ENCODE data around the gene CYGB.
"Not testable (repeated sequence)": the region's sequence is repeated elsewhere in the genome, so short reads cannot be mapped to it uniquely, and the experiment has no call there.

CYGB gene

DNA sequence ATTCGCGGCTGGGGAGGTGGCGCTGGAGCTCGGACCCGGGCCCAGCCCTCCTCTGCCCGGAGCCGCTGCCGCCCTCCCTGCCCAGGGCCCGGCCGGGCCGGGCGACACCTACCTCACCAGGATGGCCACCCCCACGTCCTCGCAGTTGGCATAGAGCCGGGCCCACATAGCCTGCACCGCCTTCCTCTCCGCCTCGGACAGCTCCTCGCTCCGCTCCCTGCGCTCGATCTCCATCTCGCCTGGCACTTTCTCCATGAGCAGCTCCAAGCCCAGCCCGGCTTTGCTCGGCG is 276 bp downstream of the CYGB start:
- Histone ChIP-seq H3K27me3 (ENCODE audit: control insufficient read depth, insufficient read depth, low read length, poor library complexity, severe bottlenecking) (peaks cover 46% of the 10 kb centered on the region), H3K9me3 (ENCODE audit: control insufficient read depth, low read length) (no peaks in the 10 kb centered on the region), H3K4me3 (ENCODE audit: insufficient read depth, low read depth, low read length) (peak overlapping the region; percentile 13), H3K36me3 (ENCODE audit: control insufficient read depth, insufficient read depth, low read length) (no peaks in the 10 kb centered on the region), H3K27ac (ENCODE audit: insufficient read depth, low read depth, low read length, poor library complexity, severe bottlenecking) (no peak overlapping the region), H3K4me1 (ENCODE audit: control insufficient read depth, insufficient read depth, low read length) (peaks cover 23% of the 10 kb centered on the region)
- 5% methylated on average over 26 of the region's 26 CpGs for WGBS, 2 experiments

DNA sequence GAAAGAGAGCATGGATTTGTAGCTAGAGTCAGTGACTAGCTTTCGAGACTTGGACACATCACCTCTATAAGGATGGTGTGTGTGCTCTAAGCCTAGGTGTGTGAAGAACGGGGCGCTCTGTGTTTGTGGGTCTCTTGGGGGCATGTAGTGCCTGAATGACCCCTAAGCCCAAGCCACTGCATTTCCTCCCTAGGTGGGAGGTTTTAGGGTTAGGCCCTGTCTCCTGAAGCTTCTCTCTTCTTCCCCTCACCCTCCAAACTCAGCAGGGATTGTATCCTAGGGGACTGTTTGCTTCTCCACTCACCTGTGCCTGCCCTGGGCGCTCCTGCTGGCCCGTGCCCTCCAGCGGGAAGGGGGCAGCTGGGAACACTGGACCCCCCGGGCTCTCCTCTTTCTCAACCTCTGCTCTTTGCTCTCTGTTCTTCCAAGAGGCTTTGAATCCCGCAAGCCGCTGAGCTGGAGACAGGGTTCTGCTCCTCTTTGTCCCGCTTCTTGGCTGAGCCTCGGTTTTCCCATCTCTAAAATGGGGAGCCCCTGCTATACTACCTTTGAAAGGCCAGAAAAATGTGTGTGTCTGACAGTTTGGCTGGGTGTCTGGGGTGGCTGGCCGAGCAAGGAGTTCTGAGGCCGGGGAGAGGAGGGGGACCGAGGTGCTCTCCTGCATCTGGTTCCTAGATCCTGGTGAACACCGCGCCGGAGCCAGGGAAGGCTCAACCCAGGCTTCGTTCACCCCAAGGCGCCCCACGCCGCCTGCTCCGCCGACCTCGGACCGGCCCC is 810 bp downstream of the CYGB start:
- peaks cover 23% of the 10 kb centered on the region for H3K4me1 ChIP-seq (ENCODE audit: control insufficient read depth, insufficient read depth, low read length)

GRCh38 chr17:76535788-76536510 is 1.6 kb downstream of the CYGB start:
- Histone ChIP-seq H3K27me3 (ENCODE audit: control insufficient read depth, insufficient read depth, low read length, poor library complexity, severe bottlenecking) (peaks cover 46% of the 10 kb centered on the region), H3K36me3 (ENCODE audit: control insufficient read depth, insufficient read depth, low read length) (no peaks in the 10 kb centered on the region), H3K27ac (ENCODE audit: insufficient read depth, low read depth, low read length, poor library complexity, severe bottlenecking) (no peak overlapping the region), H3K9me3 (ENCODE audit: control insufficient read depth, low read length) (no peaks in the 10 kb centered on the region), H3K4me3 (ENCODE audit: insufficient read depth, low read depth, low read length) (no peak overlapping the region), H3K4me1 (ENCODE audit: control insufficient read depth, insufficient read depth, low read length) (peaks cover 23% of the 10 kb centered on the region)
- WGBS, 2 experiments: 89 to 90% methylated on average over 19 of the region's 19 CpGs

More for the DNA sequence above, 810 bp downstream of the CYGB start:
- 55 to 59% methylated on average over 25 of the region's 25 CpGs for WGBS, 2 experiments
- Histone ChIP-seq H3K4me3 (ENCODE audit: insufficient read depth, low read depth, low read length) (peak overlapping the region; percentile 13), H3K36me3 (ENCODE audit: control insufficient read depth, insufficient read depth, low read length) (no peaks in the 10 kb centered on the region), H3K27me3 (ENCODE audit: control insufficient read depth, insufficient read depth, low read length, poor library complexity, severe bottlenecking) (peaks cover 46% of the 10 kb centered on the region), H3K9me3 (ENCODE audit: control insufficient read depth, low read length) (no peaks in the 10 kb centered on the region), H3K27ac (ENCODE audit: insufficient read depth, low read depth, low read length, poor library complexity, severe bottlenecking) (no peak overlapping the region)

GRCh38 chr17:76534831-76535732 is 2.4 kb downstream of the CYGB start:
- H3K4me3 ChIP-seq (ENCODE audit: insufficient read depth, low read depth, low read length): no peak overlapping the region
- WGBS, 2 experiments: 82 to 84% methylated on average over 6 to 7 of the region's 7 CpGs

DNA sequence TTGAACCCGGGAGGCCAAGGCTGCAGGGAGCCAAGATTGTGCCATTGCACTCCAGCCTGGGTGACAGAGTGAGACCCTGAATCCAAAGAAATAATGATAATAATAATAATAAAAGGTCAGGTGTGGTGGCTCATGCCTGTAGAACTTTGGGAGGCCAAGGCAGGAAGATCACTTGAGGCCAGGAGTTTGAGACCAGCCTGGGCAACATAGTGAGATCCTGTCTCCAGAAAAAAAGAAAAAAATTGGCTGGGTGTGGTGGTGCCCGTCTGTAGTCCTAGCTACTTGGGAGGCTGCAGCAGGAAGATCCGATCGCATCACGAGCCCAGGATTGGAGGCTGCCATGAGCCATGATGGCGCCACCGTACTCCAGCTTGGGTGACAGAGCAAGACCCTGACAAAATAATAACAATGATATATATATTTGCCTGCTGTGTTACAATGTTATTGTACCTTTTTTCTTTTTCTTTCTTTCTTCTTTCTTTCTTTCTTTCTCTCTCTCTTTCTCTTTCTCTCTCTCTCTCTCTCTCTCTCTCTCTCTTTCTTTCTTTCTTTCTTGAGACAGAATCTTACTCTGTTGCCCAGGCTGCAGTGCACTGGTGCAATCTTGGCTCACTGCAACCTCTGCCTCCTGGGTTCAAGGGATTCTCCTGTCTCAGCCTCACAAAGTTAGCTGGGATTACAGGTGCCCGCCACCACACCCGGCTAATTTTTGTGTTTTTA is 3.7 kb downstream of the CYGB start:
- WGBS, 2 experiments: 95 to 97% methylated on average over 9 of the region's 9 CpGs
- Histone ChIP-seq H3K4me1 (ENCODE audit: control insufficient read depth, insufficient read depth, low read length) (peaks cover 23% of the 10 kb centered on the region), H3K27me3 (ENCODE audit: control insufficient read depth, insufficient read depth, low read length, poor library complexity, severe bottlenecking) (peaks cover 33% of the 10 kb centered on the region)
- not testable (repeated sequence) for H3K9me3 ChIP-seq (ENCODE audit: control insufficient read depth, low read length); H3K36me3 ChIP-seq (ENCODE audit: control insufficient read depth, insufficient read depth, low read length); H3K4me3 ChIP-seq (ENCODE audit: insufficient read depth, low read depth, low read length); H3K27ac ChIP-seq (ENCODE audit: insufficient read depth, low read depth, low read length, poor library complexity, severe bottlenecking)

More at GRCh38 chr17:76534831-76535732, 2.4 kb downstream of the CYGB start:
- no peaks in the 10 kb centered on the region for H3K9me3 ChIP-seq (ENCODE audit: control insufficient read depth, low read length)
- H3K27ac ChIP-seq (ENCODE audit: insufficient read depth, low read depth, low read length, poor library complexity, severe bottlenecking): no peak overlapping the region
- peaks cover 21% of the 10 kb centered on the region for H3K4me1 ChIP-seq (ENCODE audit: control insufficient read depth, insufficient read depth, low read length)
- H3K27me3 ChIP-seq (ENCODE audit: control insufficient read depth, insufficient read depth, low read length, poor library complexity, severe bottlenecking): peaks cover 46% of the 10 kb centered on the region
- H3K36me3 ChIP-seq (ENCODE audit: control insufficient read depth, insufficient read depth, low read length): no peaks in the 10 kb centered on the region

DNA sequence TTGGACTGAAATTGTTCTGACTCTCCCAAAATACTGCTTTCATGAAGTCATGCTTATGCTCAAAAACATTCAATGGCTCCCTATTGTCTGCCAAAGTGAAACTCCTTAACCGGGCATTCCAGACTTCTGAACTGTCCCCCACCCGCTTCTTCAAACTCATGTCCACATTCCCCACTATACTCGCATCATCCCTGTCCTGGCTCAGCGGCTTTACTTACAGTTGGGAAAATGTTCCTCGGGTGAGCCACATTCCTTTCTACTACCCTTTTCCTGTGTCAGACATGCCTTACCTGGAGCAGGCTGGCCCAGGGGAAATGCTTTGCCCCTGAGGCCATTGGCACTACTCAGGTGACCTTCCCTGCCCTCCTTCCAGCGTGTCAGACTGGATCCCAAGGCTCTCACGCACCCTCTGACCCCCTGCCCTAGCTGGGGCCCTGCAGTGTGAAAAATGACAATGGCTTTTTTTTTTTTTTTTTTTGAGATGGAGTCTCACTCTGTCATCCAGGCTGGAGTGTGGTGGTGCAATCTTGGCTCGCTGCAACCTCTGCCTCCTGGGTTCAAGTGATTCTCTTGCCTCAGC is 5.3 kb downstream of the CYGB start:
- 90 to 91% methylated on average over 8 of the region's 8 CpGs for WGBS, 2 experiments
- no peaks in the 10 kb centered on the region for H3K9me3 ChIP-seq (ENCODE audit: control insufficient read depth, low read length)
- H3K27ac ChIP-seq (ENCODE audit: insufficient read depth, low read depth, low read length, poor library complexity, severe bottlenecking): no peak overlapping the region
- no peaks in the 10 kb centered on the region for H3K36me3 ChIP-seq (ENCODE audit: control insufficient read depth, insufficient read depth, low read length)
- no peak overlapping the region for H3K4me3 ChIP-seq (ENCODE audit: insufficient read depth, low read depth, low read length)
- H3K4me1 ChIP-seq (ENCODE audit: control insufficient read depth, insufficient read depth, low read length): peaks cover 22% of the 10 kb centered on the region
- peaks cover 17% of the 10 kb centered on the region for H3K27me3 ChIP-seq (ENCODE audit: control insufficient read depth, insufficient read depth, low read length, poor library complexity, severe bottlenecking)

DNA sequence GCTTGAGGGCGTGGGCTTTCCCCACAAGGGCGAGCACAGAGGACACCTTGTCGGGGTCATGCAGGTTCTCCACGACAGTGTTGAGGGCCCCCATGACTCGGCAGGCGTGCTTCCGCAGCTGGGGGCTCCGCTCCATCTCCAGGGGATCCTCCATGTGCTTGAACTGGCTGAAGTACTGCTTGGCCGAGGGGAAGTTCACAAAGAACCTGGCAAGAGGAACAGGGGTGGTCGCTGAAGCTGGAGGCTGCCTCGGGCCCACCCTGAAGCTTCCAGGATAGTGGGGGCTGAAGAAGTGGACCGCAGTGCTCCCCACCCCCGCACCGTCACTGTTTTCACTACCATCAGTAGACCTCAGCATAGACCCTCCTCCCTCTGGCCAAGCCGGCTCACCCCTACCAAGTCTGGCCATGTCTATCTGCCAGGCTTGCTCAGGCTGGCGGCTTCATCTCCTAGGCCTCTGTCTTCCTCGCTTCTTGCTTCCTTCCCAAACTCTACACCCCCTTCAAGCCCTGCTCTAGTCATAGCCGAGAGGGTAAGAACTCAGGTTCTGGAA is 5.9 kb downstream of the CYGB start:
- Histone ChIP-seq H3K4me3 (ENCODE audit: insufficient read depth, low read depth, low read length) (no peak overlapping the region), H3K27ac (ENCODE audit: insufficient read depth, low read depth, low read length, poor library complexity, severe bottlenecking) (no peak overlapping the region), H3K27me3 (ENCODE audit: control insufficient read depth, insufficient read depth, low read length, poor library complexity, severe bottlenecking) (peaks cover 11% of the 10 kb centered on the region), H3K9me3 (ENCODE audit: control insufficient read depth, low read length) (no peaks in the 10 kb centered on the region), H3K4me1 (ENCODE audit: control insufficient read depth, insufficient read depth, low read length) (peaks cover 22% of the 10 kb centered on the region), H3K36me3 (ENCODE audit: control insufficient read depth, insufficient read depth, low read length) (no peaks in the 10 kb centered on the region)
- 92 to 93% methylated on average over 18 of the region's 18 CpGs for WGBS, 2 experiments

DNA sequence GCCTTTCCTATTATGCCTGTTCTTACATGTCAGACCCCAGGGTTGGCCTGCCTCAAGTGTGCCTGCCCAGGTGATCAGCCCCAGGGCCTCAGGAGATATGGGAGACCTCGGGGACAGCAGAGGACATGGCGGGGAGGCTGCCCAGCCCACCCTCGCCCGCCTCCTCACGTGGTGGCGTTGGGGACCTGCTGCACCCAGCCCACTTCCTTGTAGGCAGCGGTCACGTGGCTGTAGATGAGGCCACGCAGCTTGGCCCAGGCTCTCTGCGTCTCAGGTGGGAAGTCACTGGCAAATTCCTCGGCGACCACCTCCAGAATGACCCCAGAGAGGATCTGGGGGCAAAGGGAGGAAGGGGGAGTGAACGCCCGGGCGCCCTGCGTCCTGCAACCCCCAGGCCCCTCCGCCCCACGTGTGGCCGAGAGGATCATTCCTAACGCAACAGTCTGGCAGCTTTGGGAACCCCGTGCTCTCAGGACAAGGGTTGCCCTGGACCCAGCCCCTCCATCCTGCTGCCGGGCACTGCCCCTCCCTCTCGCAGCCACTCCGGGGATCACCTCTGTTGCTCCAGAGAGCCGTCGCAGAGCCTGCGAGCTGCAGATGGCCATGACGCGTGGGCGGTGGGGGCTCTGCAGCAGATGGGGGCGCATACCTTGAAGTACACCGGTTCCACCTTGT is 6.6 kb downstream of the CYGB start:
- H3K27ac ChIP-seq (ENCODE audit: insufficient read depth, low read depth, low read length, poor library complexity, severe bottlenecking): no peak overlapping the region
- H3K9me3 ChIP-seq (ENCODE audit: control insufficient read depth, low read length): no peaks in the 10 kb centered on the region
- WGBS, 2 experiments: 92 to 93% methylated on average over 32 of the region's 32 CpGs
- H3K27me3 ChIP-seq (ENCODE audit: control insufficient read depth, insufficient read depth, low read length, poor library complexity, severe bottlenecking): peaks cover 5% of the 10 kb centered on the region
- no peaks in the 10 kb centered on the region for H3K36me3 ChIP-seq (ENCODE audit: control insufficient read depth, insufficient read depth, low read length)
- H3K4me1 ChIP-seq (ENCODE audit: control insufficient read depth, insufficient read depth, low read length): peaks cover 22% of the 10 kb centered on the region
- no peak overlapping the region for H3K4me3 ChIP-seq (ENCODE audit: insufficient read depth, low read depth, low read length)

Measured in ectodermal cell (in vitro differentiated cells).